IMR-90 (cell line): ENCODE measurements around the gene MAN2A2.

Source experiments
- BHLHE40 ChIP-seq: fragments of 150-350 bp; IDR thresholded peaks from 2 replicates; pipeline ENCODE4 v1.6.1; 2016; ENCODE audit warnings: mild to moderate bottlenecking, low read depth, low read length
- CEBPB ChIP-seq: IDR thresholded peaks from 2 replicates; pipeline ENCODE4 v1.6.1; 2012; ENCODE audit warnings: low read depth, low read length, improper control_type of control experiment
- CHD1 ChIP-seq: IDR thresholded peaks from 2 replicates; pipeline ENCODE4 v1.6.1; 2012; ENCODE audit warnings: low read depth, low read length, improper control_type of control experiment
- FOS ChIP-seq: fragments of 150-350 bp; IDR thresholded peaks from 2 replicates; pipeline ENCODE4 v1.6.1; 2016; ENCODE audit warnings: low read depth, low read length
- MAFK ChIP-seq: IDR thresholded peaks from 2 replicates; pipeline ENCODE4 v1.6.1; 2012; ENCODE audit warnings: low read depth, low read length, improper control_type of control experiment
- MAZ ChIP-seq: IDR thresholded peaks from 2 replicates; pipeline ENCODE4 v1.6.1; 2012; ENCODE audit warnings: low read depth, mild to moderate bottlenecking, low read length, improper control_type of control experiment, moderate library complexity, borderline replicate concordance
- MXI1 ChIP-seq: IDR thresholded peaks from 2 replicates; pipeline ENCODE4 v1.6.1; 2012; ENCODE audit warnings: low read depth, mild to moderate bottlenecking, low read length, moderate library complexity, borderline replicate concordance
- POLR2A ChIP-seq: IDR thresholded peaks from 2 replicates; pipeline ENCODE4 v1.6.1; 2012; ENCODE audit warnings: mild to moderate bottlenecking, low read depth, low read length
- RCOR1 ChIP-seq: IDR thresholded peaks from 2 replicates; pipeline ENCODE4 v1.6.1; 2012; ENCODE audit warnings: mild to moderate bottlenecking, low read length, improper control_type of control experiment; ENCODE audit not compliant: insufficient replicate concordance
- RFX5 ChIP-seq: IDR thresholded peaks from 2 replicates; pipeline ENCODE4 v1.8.0; 2012; ENCODE audit warnings: low read depth, mild to moderate bottlenecking, low read length, moderate library complexity
- SMC3 ChIP-seq: fragments of 150-350 bp; IDR thresholded peaks from 2 replicates; pipeline ENCODE4 v1.6.1; 2016; ENCODE audit warnings: low read depth, mild to moderate bottlenecking, antibody characterized with exemption, low read length, moderate library complexity
- TF ChIP-seq, protein P1 (sequence below): conservative IDR thresholded peaks from 2 replicates; pipeline ENCODE4 v1.5.1; 2012; ENCODE audit warnings: mild to moderate bottlenecking, low read depth, low read length, improper control_type of control experiment
- TF ChIP-seq, protein P2 (sequence below): fragments of 150-350 bp; IDR thresholded peaks from 2 replicates; pipeline ENCODE4 v1.6.1; 2017; ENCODE audit warnings: mild to moderate bottlenecking, antibody characterized with exemption, low read length, low read depth
- TF ChIP-seq, protein P3 (sequence below): fragments of 150-350 bp; IDR thresholded peaks from 2 replicates; pipeline ENCODE4 v1.6.1; 2016; ENCODE audit warnings: low read depth, mild to moderate bottlenecking, low read length, moderate library complexity, borderline replicate concordance

DNA sequence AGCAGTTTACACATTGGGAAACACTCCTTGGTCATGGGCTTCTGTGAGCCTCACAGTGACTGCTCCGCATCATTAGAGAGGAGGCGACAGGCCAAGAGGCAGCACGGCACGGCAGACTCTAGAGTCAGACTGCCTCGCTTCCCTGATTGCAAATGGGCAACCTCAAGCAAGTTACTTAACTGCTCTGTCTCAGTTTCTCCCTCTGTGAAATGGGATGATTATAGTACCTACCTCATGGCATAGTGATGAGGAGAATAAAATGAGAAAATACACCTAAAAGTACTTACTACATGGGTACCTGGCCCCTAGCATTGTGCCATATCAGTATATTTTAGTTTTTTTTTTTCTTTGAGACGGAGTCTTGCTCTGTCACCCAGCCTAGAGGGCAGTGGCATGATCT is 47.6 kb downstream of the MAN2A2 start:
- TF ChIP-seq, protein P1, sequence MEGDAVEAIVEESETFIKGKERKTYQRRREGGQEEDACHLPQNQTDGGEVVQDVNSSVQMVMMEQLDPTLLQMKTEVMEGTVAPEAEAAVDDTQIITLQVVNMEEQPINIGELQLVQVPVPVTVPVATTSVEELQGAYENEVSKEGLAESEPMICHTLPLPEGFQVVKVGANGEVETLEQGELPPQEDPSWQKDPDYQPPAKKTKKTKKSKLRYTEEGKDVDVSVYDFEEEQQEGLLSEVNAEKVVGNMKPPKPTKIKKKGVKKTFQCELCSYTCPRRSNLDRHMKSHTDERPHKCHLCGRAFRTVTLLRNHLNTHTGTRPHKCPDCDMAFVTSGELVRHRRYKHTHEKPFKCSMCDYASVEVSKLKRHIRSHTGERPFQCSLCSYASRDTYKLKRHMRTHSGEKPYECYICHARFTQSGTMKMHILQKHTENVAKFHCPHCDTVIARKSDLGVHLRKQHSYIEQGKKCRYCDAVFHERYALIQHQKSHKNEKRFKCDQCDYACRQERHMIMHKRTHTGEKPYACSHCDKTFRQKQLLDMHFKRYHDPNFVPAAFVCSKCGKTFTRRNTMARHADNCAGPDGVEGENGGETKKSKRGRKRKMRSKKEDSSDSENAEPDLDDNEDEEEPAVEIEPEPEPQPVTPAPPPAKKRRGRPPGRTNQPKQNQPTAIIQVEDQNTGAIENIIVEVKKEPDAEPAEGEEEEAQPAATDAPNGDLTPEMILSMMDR = no peak
- TF ChIP-seq POLR2A = no peak
- no peak for TF ChIP-seq MXI1
- no peak for TF ChIP-seq CEBPB
- no peak for TF ChIP-seq RCOR1
- TF ChIP-seq RFX5 = no peak
- TF ChIP-seq MAZ = no peak
- TF ChIP-seq, protein P2, sequence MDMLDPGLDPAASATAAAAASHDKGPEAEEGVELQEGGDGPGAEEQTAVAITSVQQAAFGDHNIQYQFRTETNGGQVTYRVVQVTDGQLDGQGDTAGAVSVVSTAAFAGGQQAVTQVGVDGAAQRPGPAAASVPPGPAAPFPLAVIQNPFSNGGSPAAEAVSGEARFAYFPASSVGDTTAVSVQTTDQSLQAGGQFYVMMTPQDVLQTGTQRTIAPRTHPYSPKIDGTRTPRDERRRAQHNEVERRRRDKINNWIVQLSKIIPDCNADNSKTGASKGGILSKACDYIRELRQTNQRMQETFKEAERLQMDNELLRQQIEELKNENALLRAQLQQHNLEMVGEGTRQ = no peak
- no peak for TF ChIP-seq MAFK
- no peak for TF ChIP-seq FOS
- TF ChIP-seq BHLHE40 = no peak
- TF ChIP-seq, protein P3, sequence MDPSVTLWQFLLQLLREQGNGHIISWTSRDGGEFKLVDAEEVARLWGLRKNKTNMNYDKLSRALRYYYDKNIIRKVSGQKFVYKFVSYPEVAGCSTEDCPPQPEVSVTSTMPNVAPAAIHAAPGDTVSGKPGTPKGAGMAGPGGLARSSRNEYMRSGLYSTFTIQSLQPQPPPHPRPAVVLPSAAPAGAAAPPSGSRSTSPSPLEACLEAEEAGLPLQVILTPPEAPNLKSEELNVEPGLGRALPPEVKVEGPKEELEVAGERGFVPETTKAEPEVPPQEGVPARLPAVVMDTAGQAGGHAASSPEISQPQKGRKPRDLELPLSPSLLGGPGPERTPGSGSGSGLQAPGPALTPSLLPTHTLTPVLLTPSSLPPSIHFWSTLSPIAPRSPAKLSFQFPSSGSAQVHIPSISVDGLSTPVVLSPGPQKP = no peak
- TF ChIP-seq CHD1 = no peak
- TF ChIP-seq SMC3 = no peak
